A549 (cell line): Measurements from ENCODE around the gene TMEM217. TPM values are rescaled to one million over a fixed set of nuclear protein-coding genes. Genes with fewer than 3 reads are reported as not detected.
"Not testable (repeated sequence)": the region's sequence is repeated elsewhere in the genome, so short reads cannot be mapped to it uniquely, and the experiment has no call there.

Source experiments
- ATAC-seq, 2 experiments: fragments of 200-7000 bp in 1 of 2; fragments of >200 bp in 1 of 2; cut with Nextera tagmentation in 1 of 2; cut with Tn5 transposase in 1 of 2; 3 replicates each; pipeline versions ENCODE4 v1.8.0 to v1.9.1; 2018 to 2020; ENCODE audit warnings: mild to moderate bottlenecking in 1 of 2, moderate library complexity in 1 of 2
- CTCF ChIA-PET: fragments of 300-600 bp; sonication (Branson Sonifier 250); formaldehyde crosslinking; extraction: SDS; loops from one replicate; lab custom pipeline; 2021; ENCODE audit warnings: antibody characterized with exemption, inconsistent platforms; lab: Yijun Ruan, JAX
- POLR2A ChIA-PET: fragments of 350-600 bp; formaldehyde crosslinking; extraction: SDS; loops from one replicate; lab custom pipeline; 2021; ENCODE audit warnings: antibody characterized with exemption, inconsistent platforms; lab: Yijun Ruan, JAX
- DNase-seq, 2 experiments: peaks; one replicate each; pipeline versions ENCODE4 v3.0.0 to v3.0.0-alpha.2; 2011 to 2016; ENCODE audit warnings: low read depth in 1 of 2, low spot score in 1 of 2
- FAIRE-seq: peaks from 2 replicates; lab custom pipeline; 2011; peaks lifted over from hg19 to GRCh38; lab: Jason Lieb, UNC
- H3K27ac ChIP-seq, 2 experiments: fragments of >200 bp; sonication (Bioruptor Twin); formaldehyde crosslinking; 3 replicates each; pipeline ENCODE4 v1.5.1; 2016 to 2017
- H3K4me1 ChIP-seq: fragments of >200 bp; sonication (Bioruptor Twin); formaldehyde crosslinking; 3 replicates; pipeline ENCODE4 v1.6.1; 2016
- H3K4me2 ChIP-seq: fragments of >200 bp; sonication (Bioruptor Twin); formaldehyde crosslinking; 3 replicates; pipeline ENCODE4 v1.6.1; 2016
- H3K4me3 ChIP-seq: fragments of >200 bp; sonication (Bioruptor Twin); formaldehyde crosslinking; 3 replicates; pipeline ENCODE4 v1.5.1; 2016
- H3K9me3 ChIP-seq: fragments of >200 bp; sonication (Bioruptor Twin); formaldehyde crosslinking; 3 replicates; pipeline ENCODE4 v1.6.1; 2016
- HDAC2 ChIP-seq: fragments of 200-600 bp; sonication (generic); IDR thresholded peaks from 2 replicates; pipeline ENCODE4 v1.6.1; 2016
- HEYL ChIP-seq: fragments of 250-450 bp; sonication (Bioruptor Pico); IDR thresholded peaks from 2 replicates; pipeline ENCODE4 v1.8.0; 2021; ENCODE audit warnings: mild to moderate bottlenecking, moderate library complexity
- HOXA7 ChIP-seq: fragments of 250-450 bp; sonication (Bioruptor Pico); IDR thresholded peaks from 2 replicates; pipeline ENCODE4 v1.5.0; 2020; ENCODE audit warnings: mild to moderate bottlenecking, moderate library complexity
- HOXB13 ChIP-seq: fragments of 250-450 bp; sonication (Bioruptor Pico); IDR thresholded peaks from 2 replicates; pipeline ENCODE4 v1.5.0; 2020; ENCODE audit warnings: low read depth, mild to moderate bottlenecking, moderate library complexity
- JUN ChIP-seq, 2 experiments: fragments of >200 bp; sonication (Bioruptor Twin); formaldehyde crosslinking; IDR thresholded peaks; 2 replicates in 1 of 2; 3 replicates in 1 of 2; pipeline ENCODE4 v1.6.1; 2016 to 2017
- KDM5A ChIP-seq: fragments of 200-600 bp; sonication (generic); IDR thresholded peaks from 2 replicates; pipeline ENCODE4 v1.6.1; 2016; ENCODE audit warnings: antibody characterized with exemption, mild to moderate bottlenecking
- NFE2L2 ChIP-seq: fragments of 150-350 bp; conservative IDR thresholded peaks from 2 replicates; pipeline ENCODE4 v1.6.1; 2014; ENCODE audit warnings: low read length
- TP53 ChIP-seq: fragments of 250-450 bp; sonication (Bioruptor Pico); IDR thresholded peaks from 2 replicates; pipeline ENCODE4 v1.5.0; 2021; ENCODE audit warnings: mild to moderate bottlenecking, moderate library complexity
- ZSCAN20 ChIP-seq: fragments of 250-450 bp; sonication (Bioruptor Pico); IDR thresholded peaks from 2 replicates; pipeline ENCODE4 v1.8.0; 2022; ENCODE audit warnings: mild to moderate bottlenecking, moderate library complexity
- WGBS: methylation state at CpG from one replicate; pipeline ENCODE4 v1.1.6; 2017; ENCODE audit errors: missing lambda C conversion rate; 5-methylcytosine and 5-hydroxymethylcytosine counted together
- polyA plus RNA-seq, 4 experiments: library from polyadenylated mRNA; depleted of rRNA in 3 of 4; stranded (reverse); fragments of >200 nt; fragmentation: RNase III in 1 of 4; extraction: RNeasy Plus Mini Kit Qiagen cat#74134 plus additional on column Dnase treatment in 1 of 4; gene quantifications; 2 replicates in 3 of 4; 3 replicates in 1 of 4; pipeline ENCODE4 v1.2.3, GENCODE V29; 2011 to 2017
- TF ChIP-seq, protein P1 (sequence below): fragments of 450-650 bp; IDR thresholded peaks from 2 replicates; pipeline ENCODE4 v1.6.1; 2014; ENCODE audit warnings: antibody characterized with exemption
- TF ChIP-seq, protein P2 (sequence below): fragments of >200 bp; sonication (Bioruptor Twin); formaldehyde crosslinking; IDR thresholded peaks from 3 replicates; pipeline ENCODE4 v1.5.1; 2016
- TF ChIP-seq, protein P3 (sequence below): fragments of 250-450 bp; sonication (Bioruptor Pico); IDR thresholded peaks from 2 replicates; pipeline ENCODE4 v1.5.0; 2021; ENCODE audit warnings: mild to moderate bottlenecking, moderate library complexity, borderline replicate concordance
- TF ChIP-seq, protein P4 (sequence below): fragments of 150-350 bp; IDR thresholded peaks from 2 replicates; pipeline ENCODE4 v1.6.1; 2014; ENCODE audit warnings: low read depth, mild to moderate bottlenecking, low read length

TMEM217 gene
- polyA plus RNA-seq, 2 of the 4 experiments (the other 2 are of a cell fraction) = 0.59 to 1.6 TPM

DNA sequence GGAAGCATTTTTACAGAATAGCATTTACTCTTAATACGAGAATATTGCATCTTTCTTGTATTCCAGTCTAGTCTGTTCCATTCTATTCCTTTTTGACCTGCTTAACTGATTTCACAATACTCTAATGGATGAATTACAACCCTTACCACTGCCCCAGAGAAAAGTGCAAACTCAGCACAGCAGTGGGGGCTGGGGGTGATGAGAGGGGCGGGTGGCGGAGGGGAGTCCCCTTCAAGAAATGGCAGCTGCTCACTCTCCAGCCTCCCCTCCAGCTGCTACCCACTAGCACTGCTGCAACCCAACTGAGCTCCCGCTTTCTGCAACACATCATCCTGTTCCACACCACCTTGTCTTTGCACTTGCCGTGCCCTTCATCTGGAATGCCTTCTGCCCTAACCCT is 57.9 kb downstream of the TMEM217 start (continued):
- TF ChIP-seq TP53 (no peak), NFE2L2 (no peak), HEYL (CRISPR knock-in tag) (no peak), HDAC2 (no peak), JUN (IDR thresholded peaks at IDR 0.05) (no peak)
- TF ChIP-seq, protein P1, sequence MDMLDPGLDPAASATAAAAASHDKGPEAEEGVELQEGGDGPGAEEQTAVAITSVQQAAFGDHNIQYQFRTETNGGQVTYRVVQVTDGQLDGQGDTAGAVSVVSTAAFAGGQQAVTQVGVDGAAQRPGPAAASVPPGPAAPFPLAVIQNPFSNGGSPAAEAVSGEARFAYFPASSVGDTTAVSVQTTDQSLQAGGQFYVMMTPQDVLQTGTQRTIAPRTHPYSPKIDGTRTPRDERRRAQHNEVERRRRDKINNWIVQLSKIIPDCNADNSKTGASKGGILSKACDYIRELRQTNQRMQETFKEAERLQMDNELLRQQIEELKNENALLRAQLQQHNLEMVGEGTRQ = no peak
- TF ChIP-seq, protein P2, sequence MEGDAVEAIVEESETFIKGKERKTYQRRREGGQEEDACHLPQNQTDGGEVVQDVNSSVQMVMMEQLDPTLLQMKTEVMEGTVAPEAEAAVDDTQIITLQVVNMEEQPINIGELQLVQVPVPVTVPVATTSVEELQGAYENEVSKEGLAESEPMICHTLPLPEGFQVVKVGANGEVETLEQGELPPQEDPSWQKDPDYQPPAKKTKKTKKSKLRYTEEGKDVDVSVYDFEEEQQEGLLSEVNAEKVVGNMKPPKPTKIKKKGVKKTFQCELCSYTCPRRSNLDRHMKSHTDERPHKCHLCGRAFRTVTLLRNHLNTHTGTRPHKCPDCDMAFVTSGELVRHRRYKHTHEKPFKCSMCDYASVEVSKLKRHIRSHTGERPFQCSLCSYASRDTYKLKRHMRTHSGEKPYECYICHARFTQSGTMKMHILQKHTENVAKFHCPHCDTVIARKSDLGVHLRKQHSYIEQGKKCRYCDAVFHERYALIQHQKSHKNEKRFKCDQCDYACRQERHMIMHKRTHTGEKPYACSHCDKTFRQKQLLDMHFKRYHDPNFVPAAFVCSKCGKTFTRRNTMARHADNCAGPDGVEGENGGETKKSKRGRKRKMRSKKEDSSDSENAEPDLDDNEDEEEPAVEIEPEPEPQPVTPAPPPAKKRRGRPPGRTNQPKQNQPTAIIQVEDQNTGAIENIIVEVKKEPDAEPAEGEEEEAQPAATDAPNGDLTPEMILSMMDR = no peak
- TF ChIP-seq, protein P3, sequence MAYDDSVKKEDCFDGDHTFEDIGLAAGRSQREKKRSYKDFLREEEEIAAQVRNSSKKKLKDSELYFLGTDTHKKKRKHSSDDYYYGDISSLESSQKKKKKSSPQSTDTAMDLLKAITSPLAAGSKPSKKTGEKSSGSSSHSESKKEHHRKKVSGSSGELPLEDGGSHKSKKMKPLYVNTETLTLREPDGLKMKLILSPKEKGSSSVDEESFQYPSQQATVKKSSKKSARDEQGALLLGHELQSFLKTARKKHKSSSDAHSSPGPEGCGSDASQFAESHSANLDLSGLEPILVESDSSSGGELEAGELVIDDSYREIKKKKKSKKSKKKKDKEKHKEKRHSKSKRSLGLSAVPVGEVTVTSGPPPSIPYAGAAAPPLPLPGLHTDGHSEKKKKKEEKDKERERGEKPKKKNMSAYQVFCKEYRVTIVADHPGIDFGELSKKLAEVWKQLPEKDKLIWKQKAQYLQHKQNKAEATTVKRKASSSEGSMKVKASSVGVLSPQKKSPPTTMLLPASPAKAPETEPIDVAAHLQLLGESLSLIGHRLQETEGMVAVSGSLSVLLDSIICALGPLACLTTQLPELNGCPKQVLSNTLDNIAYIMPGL (CRISPR knock-in tag) = no peak

DNA sequence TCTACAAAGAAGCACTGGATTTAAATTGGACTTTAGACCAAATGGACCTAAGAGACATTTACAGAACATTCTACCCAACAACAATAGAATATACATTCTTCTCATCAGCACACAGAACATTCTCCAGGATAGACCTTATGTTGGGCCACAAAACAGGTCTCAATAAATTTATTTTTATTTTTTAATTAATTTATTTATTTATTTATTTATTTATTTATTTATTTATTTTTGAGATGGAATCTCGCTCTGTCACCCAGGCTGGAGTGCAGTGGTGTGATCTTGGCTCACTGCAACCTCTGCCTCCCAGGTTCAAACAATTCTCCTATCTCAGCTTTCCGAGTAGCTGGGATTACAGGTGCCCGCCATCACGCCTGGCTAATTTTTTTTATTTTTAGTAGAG is 61.5 kb downstream of the TMEM217 start:
- H3K9me3 ChIP-seq, DNase-seq, POLR2A ChIA-PET, H3K4me1 ChIP-seq, H3K4me2 ChIP-seq, FAIRE-seq, ATAC-seq, H3K27ac ChIP-seq, H3K4me3 ChIP-seq: not testable (repeated sequence)
- WGBS = 87% methylated on average over 4 of the region's 4 CpGs
- CTCF ChIA-PET = interaction anchor here (1.2 to 25.6 kb wide), 3 partner anchors 14 to 173 kb away, joined by 3 to 546 read pairs (median 12); no protein-coding TSS in a partner anchor

DNA sequence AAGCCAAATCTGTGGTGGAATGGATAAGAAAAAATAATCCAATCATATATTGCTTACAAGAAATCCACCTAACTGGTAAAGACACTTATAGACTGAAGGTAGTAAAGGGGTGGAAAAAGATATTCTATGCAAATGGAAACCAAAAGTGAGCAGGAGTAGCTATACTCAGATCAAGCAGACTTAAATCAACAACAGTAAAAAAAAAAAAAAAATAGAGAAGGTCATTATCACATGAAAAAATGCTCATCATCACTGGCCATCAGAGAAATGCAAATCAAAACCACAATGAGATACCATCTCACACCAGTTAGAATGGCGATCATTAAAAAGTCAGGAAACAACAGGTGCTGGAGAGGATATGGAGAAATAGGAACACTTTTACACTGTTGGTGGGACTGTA is 63.1 kb downstream of the TMEM217 start:
- ATAC-seq, H3K4me2 ChIP-seq, H3K27ac ChIP-seq, H3K4me1 ChIP-seq, H3K9me3 ChIP-seq, DNase-seq, H3K4me3 ChIP-seq, POLR2A ChIA-PET, FAIRE-seq: not testable (repeated sequence)
- 67% methylated on average over 1 of the region's 1 CpG for WGBS
- CTCF ChIA-PET = interaction anchor here (1.0 to 25.6 kb wide), 5 partner anchors 10 to 172 kb away, joined by 3 to 546 read pairs (median 5); no protein-coding TSS in a partner anchor

DNA sequence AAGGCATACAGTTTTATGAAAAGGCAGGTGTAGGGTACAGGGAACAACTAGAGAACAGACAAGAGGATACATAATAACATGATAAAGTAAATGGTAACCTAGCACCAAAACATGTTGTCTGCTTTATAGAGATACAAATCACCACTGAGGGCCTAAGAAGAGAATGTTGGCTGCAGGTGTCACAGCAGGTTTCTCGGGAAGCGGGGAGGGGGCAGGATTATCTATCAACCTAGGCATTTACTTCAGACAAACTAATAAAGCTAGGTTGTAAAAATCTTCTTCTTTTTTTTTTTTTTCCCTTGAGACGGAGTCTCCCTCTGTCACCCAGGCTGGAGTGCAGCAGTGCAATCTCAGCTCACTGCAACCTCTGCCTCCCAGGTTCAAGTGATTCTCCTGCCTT is 65.3 kb downstream of the TMEM217 start:
- no peak for DNase-seq
- H3K4me1 ChIP-seq = no peaks in the 10 kb centered on the region
- TF ChIP-seq NFE2L2 (no peak), HOXA7 (CRISPR knock-in tag) (no peak), KDM5A (no peak), HDAC2 (no peak), ZSCAN20 (CRISPR knock-in tag) (no peak), HOXB13 (CRISPR knock-in tag) (no peak)
- TF ChIP-seq, protein P4, sequence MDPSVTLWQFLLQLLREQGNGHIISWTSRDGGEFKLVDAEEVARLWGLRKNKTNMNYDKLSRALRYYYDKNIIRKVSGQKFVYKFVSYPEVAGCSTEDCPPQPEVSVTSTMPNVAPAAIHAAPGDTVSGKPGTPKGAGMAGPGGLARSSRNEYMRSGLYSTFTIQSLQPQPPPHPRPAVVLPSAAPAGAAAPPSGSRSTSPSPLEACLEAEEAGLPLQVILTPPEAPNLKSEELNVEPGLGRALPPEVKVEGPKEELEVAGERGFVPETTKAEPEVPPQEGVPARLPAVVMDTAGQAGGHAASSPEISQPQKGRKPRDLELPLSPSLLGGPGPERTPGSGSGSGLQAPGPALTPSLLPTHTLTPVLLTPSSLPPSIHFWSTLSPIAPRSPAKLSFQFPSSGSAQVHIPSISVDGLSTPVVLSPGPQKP = no peak
- H3K4me2 ChIP-seq = no peak overlapping the region
- H3K4me3 ChIP-seq = no peak overlapping the region
- H3K9me3 ChIP-seq = no peaks in the 10 kb centered on the region
- WGBS = 90% methylated on average over 3 of the region's 3 CpGs
- no peak for ATAC-seq
- ChIA-PET CTCF (interaction anchor here (1.1 to 25.6 kb wide), 3 partner anchors 11 to 169 kb away, joined by 3 to 546 read pairs (median 3); no protein-coding TSS in a partner anchor), POLR2A (no interaction called here)
- no peak overlapping the region for H3K27ac ChIP-seq
- no peak for FAIRE-seq
